H9 (cell line): ENCODE results near the gene FBXO21. TPM values are rescaled to one million over a fixed set of nuclear protein-coding genes. Genes with fewer than 3 reads are reported as not detected.
"Not testable (repeated sequence)": the region's sequence is repeated elsewhere in the genome, so short reads cannot be mapped to it uniquely, and the experiment has no call there.

ENCODE experiments used
- DNase-seq: peaks from one replicate; pipeline ENCODE4 v3.0.0-alpha.2; 2017
- H2AFZ ChIP-seq: one replicate; pipeline ENCODE4 v1.6.1; 2013; ENCODE audit warnings: mild to moderate bottlenecking, low read length, control low read depth, moderate library complexity
- H2AK5ac ChIP-seq: 2 replicates; pipeline ENCODE4 v1.6.1; 2013; ENCODE audit warnings: low read length, control low read depth, mixed read lengths; ENCODE audit not compliant: insufficient read length
- H2BK120ac ChIP-seq: one replicate; pipeline ENCODE4 v1.6.1; 2013; ENCODE audit warnings: low read depth, mild to moderate bottlenecking, low read length, control low read depth, inconsistent platforms; ENCODE audit not compliant: poor library complexity, severe bottlenecking
- H2BK12ac ChIP-seq: 2 replicates; pipeline ENCODE4 v1.6.1; 2013; ENCODE audit warnings: low read length, control low read depth, mixed read lengths, low read depth; ENCODE audit not compliant: insufficient read length
- H2BK15ac ChIP-seq: 2 replicates; pipeline ENCODE4 v1.6.1; 2013; ENCODE audit warnings: low read depth, low read length, control low read depth
- H2BK20ac ChIP-seq: one replicate; pipeline ENCODE4 v1.6.1; 2013; ENCODE audit warnings: low read depth, mild to moderate bottlenecking, low read length, control low read depth, inconsistent platforms; ENCODE audit not compliant: poor library complexity, severe bottlenecking
- H2BK5ac ChIP-seq: 2 replicates; pipeline ENCODE4 v1.6.1; 2013; ENCODE audit warnings: low read length, control low read depth, mixed read lengths; ENCODE audit not compliant: insufficient read length
- H3K14ac ChIP-seq: 2 replicates; pipeline ENCODE4 v1.6.1; 2013; ENCODE audit warnings: low read length, control low read depth; ENCODE audit not compliant: insufficient read depth
- H3K18ac ChIP-seq: 2 replicates; pipeline ENCODE4 v1.6.1; 2013; ENCODE audit warnings: low read depth, mild to moderate bottlenecking, mixed read lengths, low read length, control low read depth; ENCODE audit not compliant: insufficient read length
- H3K23ac ChIP-seq: 2 replicates; pipeline ENCODE4 v1.6.1; 2013; ENCODE audit warnings: low read length, control low read depth, mixed read lengths, low read depth; ENCODE audit not compliant: insufficient read length
- H3K23me2 ChIP-seq: 2 replicates; pipeline ENCODE4 v1.6.1; 2013; ENCODE audit warnings: low read depth, mild to moderate bottlenecking, mixed read lengths, low read length, control low read depth; ENCODE audit not compliant: insufficient read length, poor library complexity, severe bottlenecking
- H3K27ac ChIP-seq: 2 replicates; pipeline ENCODE4 v1.5.1; 2013; ENCODE audit warnings: low read length, control low read depth, mixed read lengths, low read depth; ENCODE audit not compliant: insufficient read length
- H3K27me3 ChIP-seq: 2 replicates; pipeline ENCODE4 v1.6.1; 2013; ENCODE audit warnings: low read length, control low read depth, inconsistent platforms; ENCODE audit not compliant: insufficient read depth
- H3K4ac ChIP-seq: 2 replicates; pipeline ENCODE4 v1.6.1; 2013; ENCODE audit warnings: low read depth, mild to moderate bottlenecking, control low read depth, inconsistent platforms, low read length, moderate library complexity
- H3K4me1 ChIP-seq: 2 replicates; pipeline ENCODE4 v1.6.1; 2013; ENCODE audit warnings: low read length, control low read depth, inconsistent platforms; ENCODE audit not compliant: insufficient read depth
- H3K4me2 ChIP-seq: 2 replicates; pipeline ENCODE4 v1.6.1; 2013; ENCODE audit warnings: low read length, control low read depth, mixed read lengths; ENCODE audit not compliant: insufficient read length, insufficient read depth
- H3K56ac ChIP-seq: 2 replicates; pipeline ENCODE4 v1.6.1; 2013; ENCODE audit warnings: low read depth, mild to moderate bottlenecking, mixed read lengths, low read length, control low read depth; ENCODE audit not compliant: insufficient read length
- H3K79me1 ChIP-seq: 2 replicates; pipeline ENCODE4 v1.6.1; 2013; ENCODE audit warnings: low read depth, mild to moderate bottlenecking, moderate library complexity, low read length, control low read depth, inconsistent platforms; ENCODE audit not compliant: insufficient read depth, poor library complexity, severe bottlenecking
- H3K79me2 ChIP-seq: 2 replicates; pipeline ENCODE4 v1.6.1; 2013; ENCODE audit warnings: low read length, control low read depth, inconsistent platforms; ENCODE audit not compliant: insufficient read depth
- H3K9ac ChIP-seq: 2 replicates; pipeline ENCODE4 v1.6.1; 2013; ENCODE audit warnings: low read length, control low read depth, mixed read lengths; ENCODE audit not compliant: insufficient read length; ENCODE audit errors: extremely low read depth
- H3K9me3 ChIP-seq: one replicate; pipeline ENCODE4 v1.6.1; 2013; ENCODE audit warnings: low read depth, low read length, inconsistent platforms; ENCODE audit not compliant: control insufficient read depth
- H3T11ph ChIP-seq: one replicate; pipeline ENCODE4 v1.6.1; 2013; ENCODE audit warnings: mild to moderate bottlenecking, low read length, control low read depth, inconsistent platforms
- H4K20me1 ChIP-seq: one replicate; pipeline ENCODE4 v1.6.1; 2013; ENCODE audit not compliant: control insufficient read depth, insufficient read length, insufficient read depth
- H4K5ac ChIP-seq: 2 replicates; pipeline ENCODE4 v1.6.1; 2013; ENCODE audit warnings: low read depth, mild to moderate bottlenecking, mixed read lengths, low read length, control low read depth; ENCODE audit not compliant: insufficient read length
- H4K8ac ChIP-seq: replicated peaks from 2 replicates; pipeline ENCODE4 v1.6.1; 2013; ENCODE audit warnings: low read length, control low read depth, mixed read lengths, low read depth; ENCODE audit not compliant: insufficient read length
- H4K91ac ChIP-seq: 2 replicates; pipeline ENCODE4 v1.6.1; 2013; ENCODE audit warnings: low read depth, mild to moderate bottlenecking, moderate library complexity, mixed read lengths, low read length, control low read depth; ENCODE audit not compliant: insufficient read length
- H3K27ac Mint-ChIP-seq, 3 experiments: 2 replicates in 2 of 3; 3 replicates in 1 of 3; pipeline ENCODE4 v1.8.0; 2020 to 2021; ENCODE audit warnings: mixed read lengths in 3 of 3, mild to moderate bottlenecking in 1 of 3, moderate library complexity in 1 of 3
- H3K27me3 Mint-ChIP-seq: 2 replicates; pipeline ENCODE4 v1.8.0; 2021; ENCODE audit warnings: low read depth, mild to moderate bottlenecking, moderate library complexity, mixed read lengths
- H3K36me3 Mint-ChIP-seq, 3 experiments: 2 replicates in 2 of 3; 3 replicates in 1 of 3; pipeline ENCODE4 v1.8.0; 2020 to 2021; ENCODE audit warnings: low read depth in 3 of 3, mixed read lengths in 3 of 3; ENCODE audit not compliant: insufficient read depth in 1 of 3
- H3K4me1 Mint-ChIP-seq, 2 experiments: 2 replicates each; pipeline ENCODE4 v1.8.0; 2020; ENCODE audit warnings: mixed read lengths in 2 of 2
- H3K4me3 Mint-ChIP-seq, 2 experiments: 2 replicates in 1 of 2; 3 replicates in 1 of 2; pipeline ENCODE4 v1.8.0; 2020 to 2021; ENCODE audit warnings: mild to moderate bottlenecking in 2 of 2, mixed read lengths in 2 of 2, moderate library complexity in 1 of 2
- H3K9me3 Mint-ChIP-seq, 2 experiments: 2 replicates in 1 of 2; 3 replicates in 1 of 2; pipeline ENCODE4 v1.8.0; 2020; ENCODE audit warnings: mild to moderate bottlenecking in 2 of 2, mixed read lengths in 2 of 2, moderate library complexity in 1 of 2
- WGBS: extraction: QIAGEN DNeasy Blood & Tissue Kit; methylation state at CpG from one replicate; pipeline ENCODE4 v1.1.7; 2013; ENCODE audit warnings: missing lambda C conversion rate, low lambda C conversion rate, mixed read lengths; ENCODE audit not compliant: insufficient read length; ENCODE audit errors: extremely low coverage; 5-methylcytosine and 5-hydroxymethylcytosine counted together
- total RNA-seq: library from RNA; stranded (reverse); gene quantifications from 2 replicates; pipeline ENCODE4 v1.2.1, GENCODE V29; 2021
- TF ChIP-seq, protein P1 (sequence below): fragments of 200-600 bp; sonication (generic); conservative IDR thresholded peaks from 3 replicates; pipeline ENCODE4 v1.8.0; 2021; ENCODE audit warnings: antibody characterized with exemption, mild to moderate bottlenecking

Gene FBXO21
- total RNA-seq, 1 experiment from 2014 or later: 58.6 TPM

GRCh38 chr12:117096501-117097042 is 93.7 kb downstream of the FBXO21 start:
- Histone ChIP-seq H2AK5ac (no peak overlapping the region), H2AFZ (no peak overlapping the region), H2BK15ac (no peak overlapping the region), H3K9me3 (no peaks in the 10 kb centered on the region), H2BK20ac (no peak overlapping the region), H3K4me1 (no peaks in the 10 kb centered on the region), H3K27ac (no peak overlapping the region), H2BK12ac (no peak overlapping the region), H3T11ph (no peak overlapping the region), H4K20me1 (no peaks in the 10 kb centered on the region), H3K27me3 (peaks cover 3% of the 10 kb centered on the region; the same call in 1 of the 2 replicates), H3K23ac (no peak overlapping the region), H3K79me1 (no peaks in the 10 kb centered on the region), H3K18ac (no peak overlapping the region), H3K4ac (no peak overlapping the region), H2BK120ac (no peak overlapping the region), H2BK5ac (no peak overlapping the region), H3K9ac (no peak overlapping the region), H4K91ac (no peak overlapping the region), H4K5ac (no peak overlapping the region), H3K23me2 (peaks cover 9% of the 10 kb centered on the region), H3K14ac (no peak overlapping the region), H4K8ac (no peak overlapping the region), H3K56ac (no peak overlapping the region), H3K4me2 (no peak overlapping the region), H3K79me2 (no peaks in the 10 kb centered on the region)
- peaks cover 13 to 36% of the 10 kb centered on the region in 2 experiments for H3K4me1 Mint-ChIP-seq
- DNase-seq: no peak
- WGBS: no CpG with 5 or more reads among the region's 11 CpGs
- peaks cover 0 to 4% (median 0%) of the 10 kb centered on the region in 3 experiments; a peak in 1 of 7 replicates for H3K36me3 Mint-ChIP-seq
- no peak overlapping the region for H3K4me3 Mint-ChIP-seq
- TF ChIP-seq, protein P1, sequence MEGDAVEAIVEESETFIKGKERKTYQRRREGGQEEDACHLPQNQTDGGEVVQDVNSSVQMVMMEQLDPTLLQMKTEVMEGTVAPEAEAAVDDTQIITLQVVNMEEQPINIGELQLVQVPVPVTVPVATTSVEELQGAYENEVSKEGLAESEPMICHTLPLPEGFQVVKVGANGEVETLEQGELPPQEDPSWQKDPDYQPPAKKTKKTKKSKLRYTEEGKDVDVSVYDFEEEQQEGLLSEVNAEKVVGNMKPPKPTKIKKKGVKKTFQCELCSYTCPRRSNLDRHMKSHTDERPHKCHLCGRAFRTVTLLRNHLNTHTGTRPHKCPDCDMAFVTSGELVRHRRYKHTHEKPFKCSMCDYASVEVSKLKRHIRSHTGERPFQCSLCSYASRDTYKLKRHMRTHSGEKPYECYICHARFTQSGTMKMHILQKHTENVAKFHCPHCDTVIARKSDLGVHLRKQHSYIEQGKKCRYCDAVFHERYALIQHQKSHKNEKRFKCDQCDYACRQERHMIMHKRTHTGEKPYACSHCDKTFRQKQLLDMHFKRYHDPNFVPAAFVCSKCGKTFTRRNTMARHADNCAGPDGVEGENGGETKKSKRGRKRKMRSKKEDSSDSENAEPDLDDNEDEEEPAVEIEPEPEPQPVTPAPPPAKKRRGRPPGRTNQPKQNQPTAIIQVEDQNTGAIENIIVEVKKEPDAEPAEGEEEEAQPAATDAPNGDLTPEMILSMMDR: no peak
- peaks cover 50% of the 10 kb centered on the region for H3K27me3 Mint-ChIP-seq
- H3K27ac Mint-ChIP-seq: no peak overlapping the region; a peak in 1 of 7 replicates
- no peaks in the 10 kb centered on the region for H3K9me3 Mint-ChIP-seq

- not testable (repeated sequence) for H3K23me2 ChIP-seq, H3K9me3 Mint-ChIP-seq, H4K8ac ChIP-seq, H2AFZ ChIP-seq, H3K4me3 Mint-ChIP-seq, H3K23ac ChIP-seq, H2BK120ac ChIP-seq, H2BK15ac ChIP-seq, H3K27ac Mint-ChIP-seq, H2AK5ac ChIP-seq, H2BK5ac ChIP-seq, H3K4me2 ChIP-seq, H3K18ac ChIP-seq, H3K4me1 ChIP-seq, H3K27me3 ChIP-seq, H3K4ac ChIP-seq, H3K36me3 Mint-ChIP-seq, H3K79me2 ChIP-seq, H4K20me1 ChIP-seq, DNase-seq, H2BK20ac ChIP-seq, H3K79me1 ChIP-seq, H3T11ph ChIP-seq, H3K9ac ChIP-seq, H3K14ac ChIP-seq, H3K9me3 ChIP-seq, H4K5ac ChIP-seq, H4K91ac ChIP-seq, H2BK12ac ChIP-seq, H3K56ac ChIP-seq, H3K27ac ChIP-seq
- Mint-ChIP-seq H3K4me1 (peaks cover 9 to 34% of the 10 kb centered on the region in 2 experiments), H3K27me3 (peaks cover 38% of the 10 kb centered on the region)
- WGBS: no CpG with 5 or more reads among the region's 10 CpGs
Measured at GRCh38 chr12:117095191-117095590, 95.1 kb downstream of the FBXO21 start.
